Subcutaneous abdominal adipose tissue (tissue), 5 donors: ENCODE results near the gene ABCA5.

Source experiments
- H3K27ac ChIP-seq: one replicate; pipeline ENCODE4 v1.7.0; 2013; ENCODE audit warnings: low read depth, mild to moderate bottlenecking, inconsistent platforms, low read length, moderate library complexity
- H3K27me3 ChIP-seq, 5 donors: one replicate each; pipeline ENCODE4 v1.7.0; 2013; ENCODE audit warnings: low read length in 5 of 5, inconsistent platforms in 1 of 5; ENCODE audit not compliant: control insufficient read depth in 5 of 5, insufficient read depth in 4 of 5
- H3K36me3 ChIP-seq, 5 donors: one replicate each; pipeline ENCODE4 v1.7.0; 2013; ENCODE audit warnings: low read length in 5 of 5; ENCODE audit not compliant: control insufficient read depth in 5 of 5, insufficient read depth in 5 of 5
- H3K4me1 ChIP-seq, 5 donors: one replicate each; pipeline ENCODE4 v1.7.0; 2013; ENCODE audit warnings: low read length in 5 of 5, mild to moderate bottlenecking in 3 of 5, moderate library complexity in 1 of 5; ENCODE audit not compliant: control insufficient read depth in 5 of 5, insufficient read depth in 5 of 5
- H3K4me3 ChIP-seq, 5 donors: one replicate each; pipeline ENCODE4 v1.7.0; 2013; ENCODE audit warnings: low read length in 5 of 5, low read depth in 1 of 5
- H3K9ac ChIP-seq, 5 donors: one replicate each; pipeline ENCODE4 v1.7.0; 2013; ENCODE audit warnings: low read length in 5 of 5, mild to moderate bottlenecking in 4 of 5, moderate library complexity in 3 of 5
- H3K9me3 ChIP-seq, 5 donors: one replicate each; pipeline ENCODE4 v1.7.0; 2013; ENCODE audit warnings: low read length in 5 of 5; ENCODE audit not compliant: control insufficient read depth in 5 of 5
- donor health status: healthy.
- donor health status: healthy.
- donor health status: healthy.
- donor health status: healthy.
- donor health status: healthy.

Gene ABCA5

DNA sequence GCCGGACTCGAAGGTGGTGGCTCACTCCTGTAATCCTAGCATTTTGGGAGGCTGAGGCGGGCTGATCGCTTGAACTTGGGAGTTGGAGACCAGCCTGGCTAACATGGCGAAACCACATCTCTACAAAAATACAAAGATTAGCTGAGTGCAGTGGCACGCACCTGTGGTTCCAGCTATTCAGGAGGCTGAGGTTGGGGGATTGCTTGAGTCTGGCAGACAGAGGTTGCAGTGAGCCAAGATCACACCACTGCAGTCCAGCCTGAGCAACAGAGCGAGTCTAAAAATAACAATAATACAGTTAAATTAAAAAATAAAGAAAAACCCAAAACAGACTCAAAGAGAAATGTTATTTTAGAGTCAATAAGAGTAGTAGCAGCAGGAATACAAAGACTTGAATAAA, 29.7 kb upstream of the ABCA5 start:
- no peaks in the 10 kb centered on the region for H3K9me3 ChIP-seq

DNA sequence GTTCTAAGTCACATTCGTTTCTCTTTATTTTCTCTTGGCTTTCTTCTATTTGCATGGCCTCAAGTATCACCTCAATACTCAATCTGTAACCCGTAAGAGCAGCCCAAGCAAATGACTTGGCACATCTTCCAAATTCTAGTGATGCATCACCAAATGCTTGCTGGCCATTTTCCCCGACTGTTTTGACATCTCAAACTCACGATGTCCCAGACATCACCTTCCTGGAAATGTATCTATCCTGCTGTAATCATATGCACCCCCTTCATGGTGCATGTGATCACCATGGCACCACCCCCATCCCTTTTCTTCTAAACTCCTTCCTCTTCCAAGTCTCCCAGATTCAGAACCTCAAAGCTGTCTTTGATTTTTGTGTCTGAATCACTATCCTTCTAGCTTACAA, 24.0 kb upstream of the ABCA5 start:
- Histone ChIP-seq H3K4me1 (no peaks in the 10 kb centered on the region), H3K4me3 (no peak overlapping the region), H3K36me3 (no peaks in the 10 kb centered on the region), H3K27ac (no peak overlapping the region), H3K27me3 (no peaks in the 10 kb centered on the region), H3K9ac (no peak overlapping the region), H3K9me3 (no peaks in the 10 kb centered on the region)

More for the DNA sequence above, 29.7 kb upstream of the ABCA5 start:
- Histone ChIP-seq H3K4me1 (no peaks in the 10 kb centered on the region), H3K27me3 (no peaks in the 10 kb centered on the region), H3K4me3 (no peak overlapping the region), H3K9ac (no peak overlapping the region), H3K36me3 (no peaks in the 10 kb centered on the region), H3K27ac (no peak overlapping the region)

DNA sequence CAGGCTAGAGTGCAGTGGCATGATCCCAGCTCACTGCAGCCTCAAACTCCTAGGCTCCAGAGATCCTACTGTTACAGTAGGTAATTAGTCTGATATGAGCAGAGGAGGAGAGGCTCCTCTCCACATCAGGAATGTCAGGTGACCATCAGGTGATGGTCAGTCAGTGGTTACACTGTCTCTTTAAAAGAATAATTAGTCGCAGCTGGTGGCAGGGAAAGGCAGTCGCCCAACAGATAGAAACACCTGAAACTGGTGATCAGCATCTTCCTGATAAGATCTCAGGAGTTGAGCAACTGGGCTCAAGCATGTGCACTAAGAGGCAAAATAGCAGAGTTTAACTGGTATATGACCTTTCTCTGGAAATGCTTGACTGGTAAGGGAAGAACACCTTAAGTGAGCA, 21.5 kb upstream of the ABCA5 start:
- H3K9ac ChIP-seq = no peak overlapping the region
- H3K27ac ChIP-seq = no peak overlapping the region
- no peak overlapping the region for H3K4me3 ChIP-seq
- H3K36me3 ChIP-seq = no peaks in the 10 kb centered on the region
- no peaks in the 10 kb centered on the region for H3K9me3 ChIP-seq
- H3K4me1 ChIP-seq = no peaks in the 10 kb centered on the region
- H3K27me3 ChIP-seq = no peaks in the 10 kb centered on the region

DNA sequence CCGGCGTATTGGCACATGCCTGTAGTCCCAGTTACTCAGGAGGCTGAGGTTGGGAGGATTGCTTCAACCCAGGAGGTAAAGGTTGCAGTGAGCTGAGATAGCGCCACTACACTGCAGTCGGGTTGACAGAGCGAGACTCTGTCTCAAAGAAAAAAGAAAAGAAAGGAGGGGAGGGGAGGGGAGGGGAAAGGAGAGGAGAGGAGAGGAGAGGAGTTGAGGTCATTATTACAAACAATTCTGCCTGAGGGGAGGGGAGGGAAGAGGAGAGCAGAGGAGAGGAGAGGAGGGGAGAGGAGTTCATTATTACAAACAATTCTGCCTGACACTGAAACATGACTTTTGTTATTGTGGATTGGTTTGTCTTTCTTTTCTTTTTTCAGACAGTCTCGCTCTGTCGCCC, 19.8 kb upstream of the ABCA5 start:
- H3K27ac ChIP-seq = no peak overlapping the region
- no peaks in the 10 kb centered on the region for H3K27me3 ChIP-seq
- H3K4me3 ChIP-seq = no peak overlapping the region
- H3K9ac ChIP-seq = no peak overlapping the region
- no peaks in the 10 kb centered on the region for H3K9me3 ChIP-seq
- H3K4me1 ChIP-seq = no peaks in the 10 kb centered on the region
- H3K36me3 ChIP-seq = no peaks in the 10 kb centered on the region

DNA sequence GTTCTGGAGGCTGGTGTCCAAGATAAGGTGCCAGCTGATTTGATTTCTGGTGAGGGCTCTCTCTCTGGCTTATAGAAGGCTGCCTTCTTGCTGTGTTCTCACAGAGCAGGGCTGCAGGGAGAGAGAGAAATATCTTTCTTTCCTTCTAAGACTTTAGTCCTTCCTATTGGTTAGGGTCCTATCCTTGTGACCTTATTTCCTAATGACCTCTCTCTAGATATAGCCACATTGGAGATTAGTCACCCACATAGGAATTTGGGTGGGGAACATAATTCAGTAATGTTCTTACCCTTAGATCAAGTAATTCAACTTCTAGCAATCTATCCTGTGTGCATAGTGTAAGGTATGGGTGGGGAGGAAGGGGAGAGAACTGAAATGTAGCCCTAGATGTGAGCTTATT, 18.0 kb upstream of the ABCA5 start:
- Histone ChIP-seq H3K4me3 (no peak overlapping the region), H3K27ac (no peak overlapping the region), H3K4me1 (no peaks in the 10 kb centered on the region), H3K36me3 (no peaks in the 10 kb centered on the region), H3K9ac (no peak overlapping the region), H3K9me3 (no peaks in the 10 kb centered on the region), H3K27me3 (no peaks in the 10 kb centered on the region)

DNA sequence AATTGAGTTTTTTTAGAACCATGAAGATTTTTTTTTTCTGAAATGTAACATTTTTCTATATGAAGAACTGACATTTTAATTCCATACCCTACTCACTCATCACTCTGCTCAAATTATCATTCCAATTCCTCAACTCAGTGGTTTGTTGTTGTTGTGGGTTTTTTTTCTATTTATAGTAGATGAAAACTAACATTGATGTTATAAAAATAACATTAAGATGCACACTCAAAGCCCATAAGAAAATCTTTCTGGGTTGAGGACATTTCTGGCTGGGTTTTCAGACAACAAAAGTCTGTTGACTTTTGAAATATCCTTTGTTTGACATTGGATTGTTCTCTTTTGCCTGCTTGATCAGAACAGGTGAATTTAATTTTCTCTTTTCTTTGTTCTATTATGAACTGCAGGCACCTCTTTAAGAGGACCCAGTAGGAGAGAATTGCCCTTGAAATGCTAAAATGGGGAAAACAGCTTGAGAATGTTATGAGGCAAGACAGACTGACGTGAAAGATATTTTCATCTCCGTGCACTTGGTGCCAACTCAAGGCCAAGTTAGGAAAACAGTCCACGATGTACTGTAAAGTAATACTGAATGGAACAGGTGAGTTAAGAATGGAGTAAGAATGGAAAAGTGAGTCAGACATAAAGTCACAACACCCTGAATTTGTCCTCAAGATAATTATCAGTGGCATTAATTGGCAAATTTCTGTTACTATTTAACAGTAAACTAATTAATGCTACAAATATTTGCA, 16.1 kb upstream of the ABCA5 start:
- Histone ChIP-seq H3K9me3 (no peaks in the 10 kb centered on the region), H3K4me1 (no peaks in the 10 kb centered on the region), H3K4me3 (no peak overlapping the region), H3K9ac (no peak overlapping the region), H3K36me3 (no peaks in the 10 kb centered on the region), H3K27me3 (no peaks in the 10 kb centered on the region), H3K27ac (no peak overlapping the region)

DNA sequence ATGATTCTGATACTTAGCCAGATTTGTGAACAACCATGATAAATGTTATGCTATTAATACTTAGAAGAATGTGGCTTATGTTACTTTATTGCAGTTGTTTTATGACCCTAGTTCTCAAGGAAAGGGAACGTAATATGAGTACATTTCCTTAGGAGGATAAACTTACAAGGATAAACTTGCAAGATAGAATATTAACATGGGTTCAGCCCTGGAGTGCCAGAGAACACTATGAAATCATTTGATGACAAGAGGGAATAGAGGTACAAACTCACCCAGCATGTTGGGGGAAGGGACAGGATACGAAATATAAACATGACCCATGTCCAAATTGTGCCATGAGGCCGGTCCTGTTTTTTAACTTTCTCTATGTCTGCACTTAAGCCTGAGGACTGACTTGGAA, 13.0 kb upstream of the ABCA5 start:
- no peak overlapping the region for H3K9ac ChIP-seq
- no peaks in the 10 kb centered on the region for H3K36me3 ChIP-seq
- no peak overlapping the region for H3K4me3 ChIP-seq
- no peaks in the 10 kb centered on the region for H3K4me1 ChIP-seq
- H3K27me3 ChIP-seq = no peaks in the 10 kb centered on the region
- H3K27ac ChIP-seq = no peak overlapping the region
- H3K9me3 ChIP-seq = no peaks in the 10 kb centered on the region

DNA sequence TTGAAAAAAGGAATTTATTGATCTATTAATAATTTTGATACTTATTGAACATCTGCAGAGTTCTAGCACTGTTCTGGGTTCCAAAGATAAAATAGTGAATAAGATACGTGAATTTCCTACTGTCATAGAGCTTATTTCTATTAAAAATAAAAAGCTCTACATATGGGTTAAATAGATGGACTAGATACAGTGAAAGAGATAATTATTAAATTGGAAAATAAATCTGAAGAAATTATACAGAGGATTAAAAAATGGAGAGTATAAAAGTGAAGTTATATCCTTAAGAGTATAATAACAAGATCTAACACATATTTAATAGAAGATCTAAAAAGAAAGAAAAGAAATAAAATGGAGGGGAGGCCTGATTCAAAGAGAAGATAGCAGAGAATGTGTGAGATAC, 10.1 kb upstream of the ABCA5 start:
- Histone ChIP-seq H3K27ac (no peak overlapping the region), H3K4me3 (no peak overlapping the region), H3K36me3 (no peaks in the 10 kb centered on the region), H3K4me1 (no peaks in the 10 kb centered on the region), H3K9me3 (no peaks in the 10 kb centered on the region), H3K9ac (no peak overlapping the region), H3K27me3 (no peaks in the 10 kb centered on the region)

DNA sequence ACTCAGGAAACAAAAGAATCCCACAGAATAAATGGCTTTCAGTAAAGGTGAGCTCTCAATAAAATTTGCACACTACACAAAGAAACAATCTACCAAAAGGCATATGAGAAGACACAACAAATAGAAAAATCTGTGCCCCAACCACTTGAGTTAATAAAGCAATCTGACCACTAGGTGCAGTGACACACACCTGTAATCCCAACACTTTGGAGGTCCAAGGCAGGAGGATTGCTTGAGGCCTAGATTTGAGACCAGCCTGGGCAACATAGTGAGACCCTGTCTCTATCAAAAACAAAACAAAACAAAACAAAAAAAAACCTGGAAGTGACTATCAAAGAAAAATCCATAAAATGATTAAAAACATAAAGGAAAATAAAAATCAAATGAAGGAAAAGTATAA, 9.6 kb upstream of the ABCA5 start:
- Histone ChIP-seq H3K4me1 (no peaks in the 10 kb centered on the region), H3K36me3 (no peaks in the 10 kb centered on the region), H3K9ac (no peak overlapping the region), H3K4me3 (no peak overlapping the region), H3K27me3 (no peaks in the 10 kb centered on the region), H3K27ac (no peak overlapping the region), H3K9me3 (no peaks in the 10 kb centered on the region)

DNA sequence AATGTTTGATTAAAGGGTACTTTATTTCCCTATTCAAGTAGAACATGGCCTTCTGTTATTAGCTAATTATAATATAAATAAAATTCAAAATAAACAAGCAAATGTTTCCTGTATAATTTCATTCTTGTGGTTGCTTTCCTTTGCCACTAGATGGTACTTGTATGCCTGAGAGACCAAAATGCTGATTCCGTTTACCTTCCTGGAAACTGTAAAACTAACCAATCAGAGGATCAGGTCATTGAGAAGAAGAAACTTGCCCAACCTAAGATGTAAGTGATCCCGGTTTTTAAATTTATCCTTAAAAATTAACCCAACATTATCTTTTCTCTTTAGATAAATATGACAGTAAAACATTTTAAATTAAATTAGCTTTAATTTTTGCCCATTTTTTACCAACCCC, 8.1 kb upstream of the ABCA5 start:
- H3K27ac ChIP-seq = no peak overlapping the region
- no peak overlapping the region for H3K4me3 ChIP-seq
- H3K27me3 ChIP-seq = no peaks in the 10 kb centered on the region
- H3K9ac ChIP-seq = no peak overlapping the region
- no peaks in the 10 kb centered on the region for H3K9me3 ChIP-seq
- H3K36me3 ChIP-seq = no peaks in the 10 kb centered on the region
- no peaks in the 10 kb centered on the region for H3K4me1 ChIP-seq

DNA sequence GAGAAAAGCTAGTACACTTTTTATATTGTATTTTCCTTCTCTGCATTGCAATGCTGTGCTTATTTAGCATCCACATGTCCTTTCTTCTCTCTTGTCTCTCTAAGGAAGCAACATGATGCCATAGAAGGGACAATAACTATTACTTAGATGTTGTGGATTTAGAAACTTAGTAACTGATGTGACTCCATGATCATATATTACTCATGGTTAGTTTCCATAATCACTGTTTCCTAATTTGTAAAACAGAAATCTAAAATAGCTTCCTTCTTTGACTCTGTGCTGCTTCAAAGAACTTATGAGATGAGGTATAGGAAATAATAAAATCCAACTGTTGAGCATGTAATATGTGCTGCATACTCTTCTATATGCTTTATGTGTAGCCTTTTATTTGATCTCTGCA, 6.6 kb upstream of the ABCA5 start:
- H3K9me3 ChIP-seq = no peaks in the 10 kb centered on the region
- no peak overlapping the region for H3K9ac ChIP-seq
- H3K4me3 ChIP-seq = no peak overlapping the region

More for the DNA sequence above, 6.6 kb upstream of the ABCA5 start:
- Histone ChIP-seq H3K36me3 (no peaks in the 10 kb centered on the region), H3K27me3 (no peaks in the 10 kb centered on the region), H3K27ac (no peak overlapping the region), H3K4me1 (no peaks in the 10 kb centered on the region)
